ENCODE results near the gene SHISA6.
"Not testable (repeated sequence)": the region's sequence is repeated elsewhere in the genome, so short reads cannot be mapped to it uniquely, and the experiment has no call there.

SHISA6 gene

GRCh38 chr17:11303773-11304394 lies 62.9 kb downstream of the SHISA6 start:
- DNase-seq = no peak

DNA sequence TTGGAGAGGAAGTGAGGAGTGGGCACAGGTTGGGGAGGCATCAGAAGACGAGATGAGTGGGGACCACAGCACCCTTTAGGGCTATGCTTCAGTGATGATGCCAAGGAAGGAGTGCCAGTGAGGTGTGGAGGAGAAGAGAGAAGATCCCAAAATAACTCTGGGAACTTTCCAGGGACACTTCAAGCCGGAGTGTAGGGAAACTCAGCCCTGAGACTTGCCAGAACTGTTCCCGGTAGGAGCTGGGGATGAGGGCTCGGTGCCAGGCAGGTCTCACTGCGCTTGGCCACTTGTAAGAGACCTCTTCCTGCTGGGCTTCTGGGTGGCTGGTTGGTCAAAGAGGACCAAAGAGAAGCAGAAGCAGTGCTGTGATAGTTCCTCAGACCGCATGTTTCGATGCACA lies 63.6 kb downstream of the SHISA6 start:
- no peak for DNase-seq

- no peak for DNase-seq
Observed at GRCh38 chr17:11305524-11305923, 64.5 kb downstream of the SHISA6 start.

GRCh38 chr17:11308531-11308930 lies 67.5 kb downstream of the SHISA6 start:
- DNase-seq = no peak

- no peak for DNase-seq
Observed at GRCh38 chr17:11309033-11309432, 68.0 kb downstream of the SHISA6 start.

DNA sequence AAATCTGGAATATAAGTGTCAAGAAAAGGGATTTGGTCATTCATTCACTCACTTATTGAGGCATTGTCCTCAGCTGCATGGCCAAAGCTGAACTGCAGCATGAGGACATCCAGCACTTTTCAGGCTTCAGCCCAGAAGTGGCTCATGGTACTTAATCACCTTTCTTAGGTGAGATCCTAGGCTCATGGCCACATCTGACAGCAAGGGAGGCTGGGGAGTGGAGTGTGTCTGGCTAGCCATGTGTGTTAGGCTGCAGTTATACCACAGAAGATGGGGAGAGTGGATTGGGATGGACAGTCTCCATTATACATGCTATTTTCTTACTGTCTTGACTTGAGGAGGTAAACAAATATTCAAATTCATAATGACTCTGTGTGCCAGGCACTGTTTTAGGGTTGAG lies 68.8 kb downstream of the SHISA6 start:
- no peak for DNase-seq

- DNase-seq = not testable (repeated sequence)
Observed at GRCh38 chr17:11316451-11316850, 75.4 kb downstream of the SHISA6 start.

DNA sequence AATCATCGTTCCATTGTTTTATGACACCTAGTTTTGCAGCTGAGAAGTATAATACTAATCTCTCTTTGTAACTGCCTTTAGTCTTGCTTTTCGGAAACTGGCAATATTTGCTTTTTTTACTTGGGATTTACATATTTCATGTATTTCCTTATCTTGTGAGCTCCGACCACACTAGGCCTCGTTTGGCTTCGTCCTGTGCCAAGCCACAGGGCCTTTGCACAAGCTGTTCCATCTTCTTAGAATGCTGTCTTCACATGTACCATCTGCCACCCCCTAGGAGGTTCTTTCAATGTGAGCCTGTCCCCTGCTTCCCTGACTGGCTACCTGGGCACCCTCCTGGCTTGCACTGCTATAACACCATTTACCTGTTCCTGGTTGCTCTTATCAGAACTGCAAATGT lies 77.2 kb downstream of the SHISA6 start:
- DNase-seq = no peak

DNA sequence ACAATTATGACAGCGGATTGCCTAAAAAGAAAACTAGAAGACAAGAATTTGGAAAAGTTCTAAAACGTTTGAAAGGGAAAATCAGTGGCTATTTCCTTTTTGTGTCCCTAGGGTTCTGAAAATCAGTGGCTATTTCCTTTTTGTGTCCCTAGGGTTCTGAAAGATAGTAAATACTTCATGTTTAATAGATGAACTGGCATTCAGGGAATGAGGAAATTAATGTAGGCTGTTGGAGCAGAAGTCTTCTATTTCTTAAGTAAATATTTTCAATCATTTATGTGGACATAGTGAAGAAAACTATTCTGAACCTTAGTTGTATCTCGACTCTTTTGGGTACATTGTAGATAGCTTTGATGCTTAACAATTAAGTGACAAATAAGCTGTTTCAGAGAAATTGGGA lies 78.9 kb downstream of the SHISA6 start:
- DNase-seq = no peak

DNA sequence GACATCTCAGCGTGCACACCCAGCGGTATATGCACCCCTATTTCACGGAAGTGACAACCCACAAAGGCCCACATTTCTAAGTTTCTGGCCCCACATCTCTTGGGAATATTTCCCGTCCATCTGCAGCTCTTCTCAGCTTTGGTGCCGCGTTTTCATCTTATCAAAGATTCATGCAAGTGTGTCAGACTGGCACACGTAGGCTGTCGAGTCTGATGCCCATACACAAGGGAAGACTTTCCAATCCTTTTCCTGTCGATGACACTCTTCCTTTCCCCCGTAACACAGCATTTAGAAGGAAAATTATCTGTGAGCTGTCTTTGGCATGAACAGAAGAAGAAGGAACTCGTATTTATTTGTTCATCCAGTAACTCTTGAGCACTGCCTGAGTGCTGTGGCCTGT lies 83.0 kb downstream of the SHISA6 start:
- no peak for DNase-seq

DNA sequence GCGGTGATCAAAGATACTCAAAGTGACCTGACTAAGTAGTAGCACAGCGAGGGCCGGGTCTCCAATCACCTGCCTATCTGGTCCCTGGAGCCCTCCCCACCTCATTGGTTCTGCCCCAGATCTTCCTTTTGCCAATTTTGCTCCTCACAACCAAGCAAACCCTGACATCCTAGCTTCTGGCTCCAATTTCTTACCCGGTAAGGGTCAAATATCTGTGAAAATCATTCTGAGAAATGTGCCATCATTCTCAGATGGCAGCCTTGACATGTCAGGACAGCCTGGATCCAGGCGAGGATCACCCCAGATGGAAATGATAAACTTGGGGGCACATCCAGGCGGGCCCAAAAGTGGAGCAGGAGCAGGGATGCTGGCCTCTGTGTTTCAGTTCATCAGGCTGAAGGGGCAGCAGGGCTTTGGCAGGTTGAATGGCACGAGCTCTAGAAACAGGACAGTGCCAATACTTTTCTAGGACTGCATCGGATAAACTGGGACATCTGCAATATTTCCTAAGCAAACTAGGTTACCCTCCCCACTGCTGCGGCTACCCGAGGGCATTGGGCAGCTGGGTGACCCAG lies 83.9 kb downstream of the SHISA6 start:
- no peak for DNase-seq

DNA sequence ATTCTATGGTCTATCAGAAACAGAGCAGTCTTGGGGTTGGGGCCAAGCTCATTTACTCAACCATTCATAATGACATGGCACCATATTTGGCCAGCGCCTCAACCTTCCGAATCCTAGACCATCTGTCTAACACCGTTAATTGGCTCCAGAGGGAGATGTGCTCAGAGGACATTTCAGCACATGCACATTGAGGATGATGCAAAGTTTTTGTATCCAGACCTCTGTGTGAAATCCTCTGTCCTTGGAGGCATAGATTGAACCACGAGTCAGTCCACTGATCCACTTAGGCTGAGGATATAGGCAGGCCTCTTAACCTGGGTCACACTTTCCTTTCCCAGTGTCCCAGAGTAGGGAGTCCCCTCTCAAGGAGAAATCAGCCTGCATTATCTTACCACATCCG lies 85.5 kb downstream of the SHISA6 start:
- DNase-seq = no peak

GRCh38 chr17:11328770-11329169 lies 87.8 kb downstream of the SHISA6 start:
- DNase-seq = no peak

GRCh38 chr17:11330006-11330405 lies 89.0 kb downstream of the SHISA6 start:
- no peak for DNase-seq

DNA sequence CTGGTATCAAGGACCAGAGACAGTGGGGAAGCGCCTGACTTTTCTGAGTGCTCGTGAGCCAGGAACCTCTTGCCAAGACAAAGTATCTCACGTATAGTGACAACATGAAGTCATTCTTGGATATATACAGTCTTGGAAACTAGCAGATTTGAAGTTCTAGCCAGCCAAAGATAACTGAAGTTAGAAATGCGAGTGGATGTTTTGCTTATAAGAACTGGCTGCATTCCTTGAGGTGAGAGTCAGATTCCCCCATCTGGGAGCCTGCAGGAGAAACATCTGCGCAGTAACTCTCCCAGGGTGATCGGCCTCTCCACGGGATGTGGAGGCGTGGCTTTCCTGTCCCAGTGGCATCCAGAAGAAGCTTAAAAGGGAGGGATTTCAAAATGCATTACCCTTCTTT lies 89.8 kb downstream of the SHISA6 start:
- DNase-seq = peak; percentile 83

GRCh38 chr17:11331547-11332513 lies 90.8 kb downstream of the SHISA6 start:
- DNase-seq = peak; percentile 12

DNA sequence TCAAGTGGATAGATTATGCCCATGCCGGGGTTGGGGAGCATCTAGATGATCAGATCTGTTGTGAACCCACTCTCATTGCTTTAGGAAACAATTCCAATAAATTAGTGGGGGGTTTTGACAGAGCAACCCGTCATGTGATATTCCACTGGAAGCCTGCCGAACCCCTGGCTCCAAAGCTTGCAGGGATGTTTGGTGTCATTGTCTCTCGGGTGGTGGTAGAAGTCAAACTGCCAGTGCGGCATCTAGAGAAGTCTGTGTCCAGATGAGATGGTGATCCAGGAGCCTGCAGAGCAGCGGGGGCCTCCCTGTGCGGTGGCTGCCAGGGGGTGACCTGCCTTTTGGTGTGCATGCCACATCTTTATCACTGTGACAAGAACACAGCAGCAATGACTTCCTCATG lies 91.7 kb downstream of the SHISA6 start:
- no peak for DNase-seq

DNA sequence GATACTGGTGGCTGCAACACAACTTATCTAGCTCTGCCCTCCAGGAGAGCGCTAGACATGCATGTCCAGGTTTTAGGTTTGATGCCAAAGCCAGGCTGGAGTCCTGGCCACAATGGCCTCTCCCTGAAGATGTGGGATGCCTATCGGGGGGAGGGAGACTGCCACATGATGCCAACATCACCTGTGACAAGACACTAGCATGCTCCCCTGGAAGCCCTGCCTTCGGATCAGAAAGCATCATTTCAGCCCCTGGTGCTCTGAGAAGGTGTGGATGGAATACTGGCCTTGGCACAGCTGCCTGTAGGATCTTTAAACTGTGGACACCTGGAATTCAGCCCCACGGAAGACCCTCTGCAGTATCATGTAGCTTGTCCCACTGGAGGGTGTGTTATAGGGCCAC lies 93.5 kb downstream of the SHISA6 start:
- DNase-seq = no peak

- DNase-seq = no peak
Observed at GRCh38 chr17:11336290-11336689, 95.3 kb downstream of the SHISA6 start.

- DNase-seq = no peak
Observed at GRCh38 chr17:11340803-11341202, 99.8 kb downstream of the SHISA6 start.

DNA sequence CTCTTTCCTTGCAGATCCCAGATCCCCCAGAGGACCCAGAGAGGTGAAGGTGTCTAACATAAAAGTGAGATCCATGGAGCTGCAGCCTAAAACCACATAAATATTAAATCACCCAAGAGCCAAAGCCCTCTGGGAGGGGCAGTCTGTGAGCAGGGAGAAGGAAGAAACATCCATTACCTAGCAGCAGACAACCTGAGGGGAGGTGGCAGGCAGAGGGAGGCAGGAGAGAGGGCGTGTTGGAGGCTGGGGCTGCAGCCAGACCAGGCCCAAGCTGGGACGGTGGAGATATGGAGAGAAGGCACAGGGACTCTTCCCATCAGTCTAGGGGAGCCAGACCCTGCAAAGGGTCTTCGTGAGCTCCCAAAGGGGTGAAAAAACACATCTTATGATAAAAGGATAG lies 101.1 kb downstream of the SHISA6 start:
- no peak for DNase-seq

GRCh38 chr17:11349106-11349505 lies 108.1 kb downstream of the SHISA6 start:
- DNase-seq = no peak

GRCh38 chr17:11351479-11351878 lies 110.5 kb downstream of the SHISA6 start:
- DNase-seq = no peak

GRCh38 chr17:11353601-11354000 lies 112.6 kb downstream of the SHISA6 start:
- DNase-seq = no peak

Data from fibroblast of skin of abdomen (primary cell).